Liver (tissue), 3 donors: ENCODE measurements around the gene THAP7.

ENCODE experiments used
- FOXA1 ChIP-seq: IDR thresholded peaks from 2 replicates; pipeline ENCODE4 v1.6.1; 2016; ENCODE audit warnings: antibody characterized with exemption
- GABPA ChIP-seq, 2 donors: IDR thresholded peaks in 1 of 2; conservative IDR thresholded peaks in 1 of 2; 2 replicates each; pipeline ENCODE4 v1.6.1; 2016; ENCODE audit warnings: antibody characterized with exemption in 2 of 2, mild to moderate bottlenecking in 1 of 2, moderate library complexity in 1 of 2
- NR2F2 ChIP-seq: IDR thresholded peaks from 2 replicates; pipeline ENCODE4 v1.6.1; 2016; ENCODE audit warnings: antibody characterized with exemption
- SP1 ChIP-seq: IDR thresholded peaks from 2 replicates; pipeline ENCODE4 v1.6.1; 2018; ENCODE audit warnings: antibody characterized with exemption, mild to moderate bottlenecking
- TAF1 ChIP-seq: conservative IDR thresholded peaks from 2 replicates; pipeline ENCODE4 v1.6.1; 2016; ENCODE audit warnings: antibody characterized with exemption, mild to moderate bottlenecking
- YY1 ChIP-seq: IDR thresholded peaks from 2 replicates; pipeline ENCODE4 v1.6.1; 2016; ENCODE audit warnings: antibody characterized with exemption, mild to moderate bottlenecking
- TF ChIP-seq, protein P1 (sequence below): fragments of 150-350 bp; IDR thresholded peaks from 2 replicates; pipeline ENCODE4 v1.5.1; 2017; ENCODE audit warnings: improper control_type of control experiment, low read depth, low read length; ENCODE audit not compliant: missing input control
- TF ChIP-seq, protein P2 (sequence below): IDR thresholded peaks from 2 replicates; pipeline ENCODE4 v1.6.1; 2016; ENCODE audit warnings: antibody characterized with exemption
- TF ChIP-seq, protein P3 (sequence below): IDR thresholded peaks from 2 replicates; pipeline ENCODE4 v1.6.1; 2016; ENCODE audit warnings: antibody characterized with exemption, mild to moderate bottlenecking
- TF ChIP-seq, protein P4 (sequence below): IDR thresholded peaks from 2 replicates; pipeline ENCODE4 v1.6.1; 2016; ENCODE audit warnings: antibody characterized with exemption
- TF ChIP-seq, protein P5 (sequence below): IDR thresholded peaks from 2 replicates; pipeline ENCODE4 v1.6.1; 2016; ENCODE audit warnings: antibody characterized with exemption
- donor health status: healthy.
- donor health status: healthy.

DNA sequence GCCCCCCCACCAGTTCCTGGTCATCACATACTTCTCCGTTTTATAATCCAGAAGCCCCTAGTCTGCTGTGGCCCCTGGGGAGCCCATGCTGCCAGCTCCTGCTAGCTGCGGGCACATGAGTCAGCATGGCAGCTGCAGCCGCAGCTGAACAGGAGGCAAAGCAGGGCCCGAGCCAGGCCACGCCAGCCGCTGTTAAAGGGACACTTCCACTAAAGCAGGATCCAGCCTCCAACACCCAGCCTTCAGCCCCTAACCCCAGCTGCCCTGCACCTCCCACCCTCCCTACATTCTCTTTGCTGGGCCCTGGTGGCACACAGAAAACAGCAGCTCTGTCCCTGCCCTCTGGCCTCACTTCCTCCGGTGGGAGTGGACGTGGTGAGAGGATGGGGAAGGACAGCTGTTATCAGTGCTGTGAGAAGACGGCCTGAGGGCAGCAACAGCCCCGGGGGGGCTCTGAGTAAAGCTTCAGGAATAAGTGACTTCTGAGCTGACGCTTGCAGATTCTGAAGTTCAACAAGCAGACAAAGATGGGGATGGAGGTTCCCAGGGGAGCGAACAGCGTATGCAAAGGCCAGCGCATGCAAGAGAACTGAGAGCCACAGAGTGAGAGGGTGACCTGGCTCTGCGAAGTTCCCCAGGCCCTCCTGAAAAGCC lies 43.1 kb upstream of the THAP7 start:
- TF ChIP-seq, protein P1, sequence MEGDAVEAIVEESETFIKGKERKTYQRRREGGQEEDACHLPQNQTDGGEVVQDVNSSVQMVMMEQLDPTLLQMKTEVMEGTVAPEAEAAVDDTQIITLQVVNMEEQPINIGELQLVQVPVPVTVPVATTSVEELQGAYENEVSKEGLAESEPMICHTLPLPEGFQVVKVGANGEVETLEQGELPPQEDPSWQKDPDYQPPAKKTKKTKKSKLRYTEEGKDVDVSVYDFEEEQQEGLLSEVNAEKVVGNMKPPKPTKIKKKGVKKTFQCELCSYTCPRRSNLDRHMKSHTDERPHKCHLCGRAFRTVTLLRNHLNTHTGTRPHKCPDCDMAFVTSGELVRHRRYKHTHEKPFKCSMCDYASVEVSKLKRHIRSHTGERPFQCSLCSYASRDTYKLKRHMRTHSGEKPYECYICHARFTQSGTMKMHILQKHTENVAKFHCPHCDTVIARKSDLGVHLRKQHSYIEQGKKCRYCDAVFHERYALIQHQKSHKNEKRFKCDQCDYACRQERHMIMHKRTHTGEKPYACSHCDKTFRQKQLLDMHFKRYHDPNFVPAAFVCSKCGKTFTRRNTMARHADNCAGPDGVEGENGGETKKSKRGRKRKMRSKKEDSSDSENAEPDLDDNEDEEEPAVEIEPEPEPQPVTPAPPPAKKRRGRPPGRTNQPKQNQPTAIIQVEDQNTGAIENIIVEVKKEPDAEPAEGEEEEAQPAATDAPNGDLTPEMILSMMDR, result no peak
- TF ChIP-seq, protein P2, sequence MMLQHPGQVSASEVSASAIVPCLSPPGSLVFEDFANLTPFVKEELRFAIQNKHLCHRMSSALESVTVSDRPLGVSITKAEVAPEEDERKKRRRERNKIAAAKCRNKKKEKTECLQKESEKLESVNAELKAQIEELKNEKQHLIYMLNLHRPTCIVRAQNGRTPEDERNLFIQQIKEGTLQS, result no peak
- TF ChIP-seq GABPA (IDR thresholded peaks at IDR 0.05 in 1 of 2, conservative IDR thresholded peaks at IDR 0.05 in 1 of 2) (no peak), SP1 (no peak), FOXA1 (no peak), NR2F2 (no peak), TAF1 (no peak), YY1 (no peak)
- TF ChIP-seq, protein P3, sequence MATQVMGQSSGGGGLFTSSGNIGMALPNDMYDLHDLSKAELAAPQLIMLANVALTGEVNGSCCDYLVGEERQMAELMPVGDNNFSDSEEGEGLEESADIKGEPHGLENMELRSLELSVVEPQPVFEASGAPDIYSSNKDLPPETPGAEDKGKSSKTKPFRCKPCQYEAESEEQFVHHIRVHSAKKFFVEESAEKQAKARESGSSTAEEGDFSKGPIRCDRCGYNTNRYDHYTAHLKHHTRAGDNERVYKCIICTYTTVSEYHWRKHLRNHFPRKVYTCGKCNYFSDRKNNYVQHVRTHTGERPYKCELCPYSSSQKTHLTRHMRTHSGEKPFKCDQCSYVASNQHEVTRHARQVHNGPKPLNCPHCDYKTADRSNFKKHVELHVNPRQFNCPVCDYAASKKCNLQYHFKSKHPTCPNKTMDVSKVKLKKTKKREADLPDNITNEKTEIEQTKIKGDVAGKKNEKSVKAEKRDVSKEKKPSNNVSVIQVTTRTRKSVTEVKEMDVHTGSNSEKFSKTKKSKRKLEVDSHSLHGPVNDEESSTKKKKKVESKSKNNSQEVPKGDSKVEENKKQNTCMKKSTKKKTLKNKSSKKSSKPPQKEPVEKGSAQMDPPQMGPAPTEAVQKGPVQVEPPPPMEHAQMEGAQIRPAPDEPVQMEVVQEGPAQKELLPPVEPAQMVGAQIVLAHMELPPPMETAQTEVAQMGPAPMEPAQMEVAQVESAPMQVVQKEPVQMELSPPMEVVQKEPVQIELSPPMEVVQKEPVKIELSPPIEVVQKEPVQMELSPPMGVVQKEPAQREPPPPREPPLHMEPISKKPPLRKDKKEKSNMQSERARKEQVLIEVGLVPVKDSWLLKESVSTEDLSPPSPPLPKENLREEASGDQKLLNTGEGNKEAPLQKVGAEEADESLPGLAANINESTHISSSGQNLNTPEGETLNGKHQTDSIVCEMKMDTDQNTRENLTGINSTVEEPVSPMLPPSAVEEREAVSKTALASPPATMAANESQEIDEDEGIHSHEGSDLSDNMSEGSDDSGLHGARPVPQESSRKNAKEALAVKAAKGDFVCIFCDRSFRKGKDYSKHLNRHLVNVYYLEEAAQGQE, result no peak
- TF ChIP-seq, protein P4, sequence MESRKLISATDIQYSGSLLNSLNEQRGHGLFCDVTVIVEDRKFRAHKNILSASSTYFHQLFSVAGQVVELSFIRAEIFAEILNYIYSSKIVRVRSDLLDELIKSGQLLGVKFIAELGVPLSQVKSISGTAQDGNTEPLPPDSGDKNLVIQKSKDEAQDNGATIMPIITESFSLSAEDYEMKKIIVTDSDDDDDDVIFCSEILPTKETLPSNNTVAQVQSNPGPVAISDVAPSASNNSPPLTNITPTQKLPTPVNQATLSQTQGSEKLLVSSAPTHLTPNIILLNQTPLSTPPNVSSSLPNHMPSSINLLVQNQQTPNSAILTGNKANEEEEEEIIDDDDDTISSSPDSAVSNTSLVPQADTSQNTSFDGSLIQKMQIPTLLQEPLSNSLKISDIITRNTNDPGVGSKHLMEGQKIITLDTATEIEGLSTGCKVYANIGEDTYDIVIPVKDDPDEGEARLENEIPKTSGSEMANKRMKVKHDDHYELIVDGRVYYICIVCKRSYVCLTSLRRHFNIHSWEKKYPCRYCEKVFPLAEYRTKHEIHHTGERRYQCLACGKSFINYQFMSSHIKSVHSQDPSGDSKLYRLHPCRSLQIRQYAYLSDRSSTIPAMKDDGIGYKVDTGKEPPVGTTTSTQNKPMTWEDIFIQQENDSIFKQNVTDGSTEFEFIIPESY, result no peak
- TF ChIP-seq, protein P5, sequence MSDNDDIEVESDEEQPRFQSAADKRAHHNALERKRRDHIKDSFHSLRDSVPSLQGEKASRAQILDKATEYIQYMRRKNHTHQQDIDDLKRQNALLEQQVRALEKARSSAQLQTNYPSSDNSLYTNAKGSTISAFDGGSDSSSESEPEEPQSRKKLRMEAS, result no peak
